IMR-90 (cell line): ENCODE data around the gene SH3RF3. TPM values are rescaled to one million over a fixed set of nuclear protein-coding genes. Genes with fewer than 3 reads are reported as not detected.
A peak's percentile ranks its signal among the peaks of the same experiment; 100 is the strongest.

Source experiments
- ATAC-seq: fragments of 200-7000 bp; cut with Tn5 transposase; 2 replicates; pipeline ENCODE4 v1.9.1; 2020; ENCODE audit warnings: low read depth, mild to moderate bottlenecking, moderate library complexity
- BruUV-seq: library from RNA; stranded (reverse); fragments of 400-500 nt; replicated peaks from 2 replicates; lab custom pipeline; 2021; lab: Mats Ljungman, UMichigan
- CTCF ChIA-PET: fragments of 300-600 bp; formaldehyde crosslinking; extraction: SDS; loops from one replicate; lab custom pipeline; 2021; ENCODE audit warnings: antibody characterized with exemption; lab: Yijun Ruan, JAX
- POLR2A ChIA-PET: fragments of 300-600 bp; sonication (Branson Sonifier 250); formaldehyde crosslinking; loops from one replicate; lab custom pipeline; 2022; ENCODE audit warnings: antibody characterized with exemption; ENCODE audit not compliant: unreplicated experiment; lab: Charles Lee
- DNase-seq: peaks from one replicate; pipeline ENCODE4 v3.0.0; 2013
- H2AFZ ChIP-seq: replicated peaks from 2 replicates; pipeline ENCODE3; 2013; ENCODE audit warnings: low read length, mild to moderate bottlenecking; ENCODE audit not compliant: poor library complexity
- H2AK5ac ChIP-seq: 2 replicates; pipeline ENCODE4 v1.6.1; 2013; ENCODE audit warnings: low read depth, low read length, inconsistent platforms
- H2AK9ac ChIP-seq: replicated peaks from 2 replicates; pipeline ENCODE3; 2013; ENCODE audit warnings: mild to moderate bottlenecking, low read depth, low read length, moderate library complexity; ENCODE audit not compliant: poor library complexity
- H2BK120ac ChIP-seq: 2 replicates; pipeline ENCODE4 v1.6.1; 2013; ENCODE audit warnings: low read depth, low read length, inconsistent platforms
- H2BK15ac ChIP-seq: 3 replicates; pipeline ENCODE4 v1.6.1; 2013; ENCODE audit warnings: low read depth, low read length, inconsistent platforms
- H2BK20ac ChIP-seq: 2 replicates; pipeline ENCODE4 v1.6.1; 2013; ENCODE audit warnings: low read depth, mild to moderate bottlenecking, inconsistent platforms, low read length, moderate library complexity
- H2BK5ac ChIP-seq: 2 replicates; pipeline ENCODE4 v1.6.1; 2013; ENCODE audit warnings: mild to moderate bottlenecking, low read depth, low read length, inconsistent platforms; ENCODE audit not compliant: poor library complexity, severe bottlenecking
- H3K14ac ChIP-seq: replicated peaks from 2 replicates; pipeline ENCODE4 v1.6.1; 2013; ENCODE audit warnings: low read depth, low read length, inconsistent platforms
- H3K18ac ChIP-seq: 2 replicates; pipeline ENCODE4 v1.6.1; 2013; ENCODE audit warnings: low read depth, low read length, control low read depth
- H3K23ac ChIP-seq: 2 replicates; pipeline ENCODE4 v1.6.1; 2013; ENCODE audit warnings: low read depth, low read length, inconsistent platforms
- H3K27ac ChIP-seq: 2 replicates; pipeline ENCODE4 v1.5.1; 2013; ENCODE audit warnings: mild to moderate bottlenecking, control low read depth, low read length; ENCODE audit not compliant: insufficient read depth
- H3K27me3 ChIP-seq: 2 replicates; pipeline ENCODE4 v1.6.1; 2013; ENCODE audit warnings: low read length; ENCODE audit not compliant: control insufficient read depth, insufficient read depth
- H3K36me3 ChIP-seq: 2 replicates; pipeline ENCODE4 v1.6.1; 2013; ENCODE audit warnings: low read length, mixed read lengths; ENCODE audit not compliant: control insufficient read depth, insufficient read depth
- H3K4ac ChIP-seq: 2 replicates; pipeline ENCODE4 v1.6.1; 2013; ENCODE audit warnings: low read depth, low read length, inconsistent platforms
- H3K4me1 ChIP-seq: 2 replicates; pipeline ENCODE4 v1.6.1; 2013; ENCODE audit warnings: low read length, mixed read lengths; ENCODE audit not compliant: control insufficient read depth, insufficient read depth
- H3K4me2 ChIP-seq: 2 replicates; pipeline ENCODE4 v1.6.1; 2013; ENCODE audit warnings: low read depth, mild to moderate bottlenecking, control low read depth, low read length, moderate library complexity
- H3K4me3 ChIP-seq: 2 replicates; pipeline ENCODE4 v1.5.1; 2013; ENCODE audit warnings: low read depth, mild to moderate bottlenecking, control low read depth, low read length, moderate library complexity; ENCODE audit not compliant: insufficient read depth
- H3K56ac ChIP-seq: 2 replicates; pipeline ENCODE4 v1.6.1; 2013; ENCODE audit warnings: low read length, inconsistent platforms; ENCODE audit not compliant: insufficient read depth; ENCODE audit errors: extremely low read depth
- H3K79me1 ChIP-seq, 2 experiments: 2 replicates each; pipeline ENCODE4 v1.6.1; 2013; ENCODE audit warnings: low read length in 2 of 2, inconsistent platforms in 1 of 2, low read depth in 1 of 2
- H3K9ac ChIP-seq: 2 replicates; pipeline ENCODE4 v1.6.1; 2013; ENCODE audit warnings: low read depth, low read length, control low read depth
- H3K9me1 ChIP-seq: 2 replicates; pipeline ENCODE4 v1.6.1; 2013; ENCODE audit warnings: low read length, inconsistent platforms; ENCODE audit not compliant: insufficient read depth
- H3K9me3 ChIP-seq: 2 replicates; pipeline ENCODE4 v1.6.1; 2013; ENCODE audit warnings: low read length; ENCODE audit not compliant: control insufficient read depth, insufficient read depth
- H4K20me1 ChIP-seq: 2 replicates; pipeline ENCODE4 v1.6.1; 2013; ENCODE audit warnings: low read length, inconsistent platforms; ENCODE audit not compliant: insufficient read depth
- H4K5ac ChIP-seq: 2 replicates; pipeline ENCODE4 v1.6.1; 2013; ENCODE audit warnings: mild to moderate bottlenecking, low read depth, low read length, control low read depth
- H4K8ac ChIP-seq, 2 experiments: 2 replicates each; pipeline ENCODE4 v1.6.1; 2013; ENCODE audit warnings: low read depth in 2 of 2, low read length in 2 of 2, control low read depth in 1 of 2, inconsistent platforms in 1 of 2
- H4K91ac ChIP-seq: 2 replicates; pipeline ENCODE4 v1.6.1; 2013; ENCODE audit warnings: low read depth, low read length, inconsistent platforms; ENCODE audit not compliant: insufficient read depth
- NFE2L2 ChIP-seq: fragments of 150-350 bp; IDR thresholded peaks from 2 replicates; pipeline ENCODE4 v1.6.1; 2016; ENCODE audit warnings: low read depth, mild to moderate bottlenecking, low read length
- WGBS, 2 experiments: methylation state at CpG; one replicate each; pipeline versions ENCODE4 v1.1.5 to v1.1.7; 2013; ENCODE audit warnings: missing lambda C conversion rate in 2 of 2; ENCODE audit not compliant: insufficient read length in 1 of 2; ENCODE audit errors: extremely low coverage in 2 of 2; 5-methylcytosine and 5-hydroxymethylcytosine counted together
- dilution Hi-C: fragments of 300-500 bp; cut with HindIII; formaldehyde crosslinking; loops from one replicate; pipeline ENCODE4 v1.14.3; 2018; ENCODE audit warnings: low sequenced_read_pairs; ENCODE audit not compliant: unreplicated experiment
- in situ Hi-C: fragments of 300-500 bp; cut with MboI; formaldehyde crosslinking; loops from 3 replicates; pipeline ENCODE4 v1.14.3; 2019; ENCODE audit warnings: low sequenced_read_pairs, inconsistent platforms, mixed read lengths
- intact Hi-C: fragments of 100-400 bp; cut with micrococcal nuclease; formaldehyde crosslinking; loops from 2 replicates; pipeline ENCODE4 v1.10.0; 2022
- polyA plus RNA-seq, 3 experiments: library from polyadenylated mRNA; depleted of rRNA; stranded (reverse); fragments of >200 nt; gene quantifications; 2 replicates each; pipeline ENCODE4 v1.2.3, GENCODE V29; 2012; ENCODE audit warnings: low replicate concordance in 1 of 3
- total RNA-seq: library from RNA; depleted of rRNA; stranded (reverse); fragments of >200 nt; gene quantifications from 2 replicates; pipeline ENCODE4 v1.2.3, GENCODE V29; 2012

SH3RF3 gene
- total and polyA plus RNA-seq, 2 of the 4 experiments (the other 2 are of a cell fraction), result 3.4 to 5.3 TPM

DNA sequence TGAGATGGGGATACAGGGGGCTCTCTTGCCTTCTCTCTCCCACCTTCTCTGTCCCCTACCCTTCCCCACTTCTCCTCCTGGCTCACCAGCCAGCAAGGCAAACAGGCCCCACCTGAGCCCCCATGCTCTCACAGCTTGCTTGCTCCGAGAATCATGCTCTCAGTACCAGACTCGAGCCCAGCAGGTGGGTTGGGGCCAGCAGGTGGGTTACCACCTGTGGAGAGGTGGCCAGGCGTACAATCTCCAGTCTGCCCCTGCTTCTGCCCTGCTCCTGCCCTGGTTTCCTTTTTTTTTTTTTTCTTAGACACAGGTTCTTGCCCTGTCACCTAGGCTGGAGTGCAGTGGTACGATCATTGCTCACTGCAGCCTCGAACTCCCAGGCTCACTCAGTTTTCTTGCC lies 214.5 kb downstream of the SH3RF3 start:
- Histone ChIP-seq H2BK20ac (no peak overlapping the region), H3K14ac (no peak overlapping the region), H4K8ac (no peak overlapping the region), H3K9me1 (peaks cover 32% of the 10 kb centered on the region), H3K4ac (no peak overlapping the region; the same call in 1 of the 2 replicates), H3K56ac (no peak overlapping the region), H2AFZ (no peak overlapping the region), H2BK5ac (no peak overlapping the region), H3K9ac (no peak overlapping the region), H3K27me3 (no peaks in the 10 kb centered on the region), H3K23ac (no peak overlapping the region), H4K5ac (no peak overlapping the region), H4K91ac (0 out of 2 replicates have a peak overlapping the region, but pooled peaks have one; percentile 1), H3K4me3 (no peak overlapping the region), H3K36me3 (peaks cover 3% of the 10 kb centered on the region; the same call in 1 of the 2 replicates), H3K4me1 (peaks cover 13% of the 10 kb centered on the region), H4K20me1 (peaks cover 33% of the 10 kb centered on the region; the same call in 1 of the 2 replicates), H2BK15ac (no peak overlapping the region), H3K79me1 (peaks cover 49 to 99% of the 10 kb centered on the region in 2 experiments), H3K27ac (no peak overlapping the region), H3K4me2 (no peak overlapping the region), H2AK5ac (no peak overlapping the region; the same call in 1 of the 2 replicates), H3K9me3 (no peaks in the 10 kb centered on the region), H3K18ac (no peak overlapping the region), H2AK9ac (no peak overlapping the region), H2BK120ac (no peak overlapping the region)
- no peak for TF ChIP-seq NFE2L2
- ChIA-PET CTCF (no interaction called here), POLR2A (no interaction called here)
- no TSS peak for BruUV-seq
- no peak for DNase-seq
- ATAC-seq, result no peak
- intact Hi-C loops, result no loop called here
- in situ Hi-C loops, result loop anchor here (25.0 kb wide), 1 partner anchor 206 kb away; the partner anchor contains the start of gene SH3RF3
- WGBS, 2 experiments, result 93% methylated on average over 2 of the region's 5 CpGs; no CpG with 5 or more reads in 1 of the 2 experiments
- dilution Hi-C loops, result no loop called here
